Measurements from ENCODE around the gene GPR15LG.
A peak's percentile ranks its signal among the peaks of the same experiment; 100 is the strongest.

GPR15LG gene

DNA sequence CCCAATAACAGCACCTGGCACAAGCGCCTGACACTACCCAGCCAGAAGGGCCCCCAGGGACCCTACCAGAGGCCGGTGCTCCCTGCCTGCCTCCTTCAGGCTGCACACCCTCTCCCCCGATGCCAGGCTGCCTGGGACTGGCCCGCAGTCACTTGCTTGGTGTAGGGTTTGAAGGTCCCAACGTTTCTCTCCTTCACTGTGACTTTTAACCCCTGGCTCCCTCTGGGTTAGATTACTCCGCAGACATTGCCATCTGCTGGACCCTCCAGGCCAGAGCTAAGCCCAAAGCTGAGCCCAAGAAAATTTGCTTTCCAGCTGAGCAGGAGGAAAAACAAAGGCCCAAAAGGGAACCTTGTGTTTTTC is 27.6 kb downstream of the GPR15LG start:
- DNase-seq (ENCODE audit: insufficient read length, low spot score), result no peak
- no peak for FAIRE-seq
- peak; percentile 6 for TF ChIP-seq CTCF (IDR thresholded peaks at IDR 0.05; ENCODE audit: insufficient read depth, missing control alignments)

DNA sequence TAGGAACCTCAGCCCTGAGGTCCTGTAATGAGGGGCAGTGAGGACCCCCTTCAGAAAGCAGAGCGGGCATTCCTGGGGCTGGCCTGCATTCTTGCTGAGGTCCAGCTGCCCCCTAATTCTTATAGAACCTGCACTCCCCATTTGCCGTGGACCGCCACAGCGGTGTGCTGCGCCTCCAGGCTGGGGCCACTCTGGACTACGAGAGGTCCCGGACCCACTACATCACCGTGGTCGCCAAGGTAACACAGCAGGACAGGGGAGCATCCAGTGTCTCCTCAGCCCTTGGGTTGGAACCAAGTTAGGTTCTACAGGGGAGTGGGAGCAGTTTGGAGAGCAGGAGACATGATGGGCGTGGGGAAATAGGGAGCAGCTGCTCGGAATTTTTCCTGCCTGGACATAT is 28.1 kb downstream of the GPR15LG start:
- FAIRE-seq, result no peak
- TF ChIP-seq CTCF (IDR thresholded peaks at IDR 0.05; ENCODE audit: insufficient read depth, missing control alignments), result no peak
- DNase-seq (ENCODE audit: insufficient read length, low spot score), result no peak

GRCh38 chr10:84202349-84202748 is 28.7 kb downstream of the GPR15LG start:
- TF ChIP-seq CTCF (IDR thresholded peaks at IDR 0.05; ENCODE audit: insufficient read depth, missing control alignments), result no peak
- FAIRE-seq, result no peak
- no peak for DNase-seq (ENCODE audit: insufficient read length, low spot score)

- peak; percentile 44 for TF ChIP-seq CTCF (IDR thresholded peaks at IDR 0.05; ENCODE audit: insufficient read depth, missing control alignments)
- FAIRE-seq, result no peak
- peak; percentile 50 for DNase-seq (ENCODE audit: insufficient read length, low spot score)
Observed at GRCh38 chr10:84204122-84204521, 30.5 kb downstream of the GPR15LG start.

DNA sequence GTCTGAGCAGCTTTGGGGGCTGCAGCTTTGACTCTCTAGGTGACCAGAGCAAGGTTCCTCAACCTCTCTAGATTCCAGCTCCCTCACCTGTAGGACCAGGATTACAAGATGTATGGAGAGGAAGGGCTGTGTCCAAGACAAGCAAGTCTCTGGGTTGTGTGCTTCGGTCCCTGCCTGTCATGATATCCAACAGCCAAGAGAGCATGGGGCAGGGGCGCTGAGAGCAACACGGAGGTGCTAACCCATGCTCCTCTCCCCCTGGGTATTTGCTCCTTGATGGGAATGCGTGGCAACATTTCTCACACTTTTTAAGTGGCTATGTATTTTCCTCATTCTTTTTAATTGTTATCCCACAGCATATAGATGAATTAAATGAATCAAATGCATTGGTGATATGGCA is 31.0 kb downstream of the GPR15LG start:
- no peak for FAIRE-seq
- no peak for TF ChIP-seq CTCF (IDR thresholded peaks at IDR 0.05; ENCODE audit: insufficient read depth, missing control alignments)

DNA sequence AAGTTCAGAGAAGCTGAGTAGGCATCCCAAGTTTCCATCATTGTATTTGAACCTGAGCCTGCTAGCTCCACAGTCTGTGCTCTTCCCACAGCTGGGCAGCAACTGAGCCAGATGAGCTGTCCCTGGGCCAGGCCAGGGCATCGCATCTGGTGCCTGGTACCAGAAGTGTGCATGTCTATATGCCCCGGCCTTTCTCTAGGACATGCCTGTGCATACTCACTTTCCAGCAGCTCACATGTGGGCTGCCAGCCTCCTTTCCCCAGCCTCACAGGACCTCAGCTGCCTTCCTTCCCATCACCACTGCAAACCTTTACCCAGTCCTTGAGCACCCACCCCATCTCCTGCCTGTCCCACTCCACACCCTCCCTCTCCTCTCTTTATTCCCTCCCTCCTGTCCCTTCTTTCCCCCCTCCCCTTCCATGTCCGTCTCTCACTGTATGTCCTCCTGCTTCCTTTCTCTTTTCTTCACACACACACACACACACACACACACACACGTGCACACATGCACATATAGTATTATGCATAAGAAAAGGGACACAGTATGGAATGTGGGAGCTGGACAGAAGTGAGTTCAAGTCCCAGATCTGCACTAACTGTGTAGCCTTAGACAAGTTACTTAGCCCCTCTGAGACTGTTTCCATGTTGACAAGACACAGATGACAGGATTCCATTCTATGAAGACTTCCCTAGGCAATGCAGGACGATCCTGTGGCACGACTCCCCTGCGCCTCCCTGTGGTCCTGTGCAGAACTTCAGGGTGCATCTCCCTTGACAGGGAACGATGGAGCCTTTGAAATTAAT is 31.6 kb downstream of the GPR15LG start:
- FAIRE-seq, result no peak
- DNase-seq (ENCODE audit: insufficient read length, low spot score), result peak; percentile 67

More for the DNA sequence above, 31.0 kb downstream of the GPR15LG start:
- no peak for DNase-seq (ENCODE audit: insufficient read length, low spot score)

More for the DNA sequence above, 31.6 kb downstream of the GPR15LG start:
- peak; percentile 98 for TF ChIP-seq CTCF (IDR thresholded peaks at IDR 0.05; ENCODE audit: insufficient read depth, missing control alignments)

Data from D721Med (cell line).